ENCODE measurements around the gene MALAT1. TPM values are rescaled to one million over a fixed set of nuclear protein-coding genes. Genes with fewer than 3 reads are reported as not detected.

MALAT1 gene
- total and polyA plus RNA-seq, 2 of the 13 experiments (the other 11 are each of a cell fraction or from before 2014, with no cell fraction given) = 143 to 1,237 TPM

DNA sequence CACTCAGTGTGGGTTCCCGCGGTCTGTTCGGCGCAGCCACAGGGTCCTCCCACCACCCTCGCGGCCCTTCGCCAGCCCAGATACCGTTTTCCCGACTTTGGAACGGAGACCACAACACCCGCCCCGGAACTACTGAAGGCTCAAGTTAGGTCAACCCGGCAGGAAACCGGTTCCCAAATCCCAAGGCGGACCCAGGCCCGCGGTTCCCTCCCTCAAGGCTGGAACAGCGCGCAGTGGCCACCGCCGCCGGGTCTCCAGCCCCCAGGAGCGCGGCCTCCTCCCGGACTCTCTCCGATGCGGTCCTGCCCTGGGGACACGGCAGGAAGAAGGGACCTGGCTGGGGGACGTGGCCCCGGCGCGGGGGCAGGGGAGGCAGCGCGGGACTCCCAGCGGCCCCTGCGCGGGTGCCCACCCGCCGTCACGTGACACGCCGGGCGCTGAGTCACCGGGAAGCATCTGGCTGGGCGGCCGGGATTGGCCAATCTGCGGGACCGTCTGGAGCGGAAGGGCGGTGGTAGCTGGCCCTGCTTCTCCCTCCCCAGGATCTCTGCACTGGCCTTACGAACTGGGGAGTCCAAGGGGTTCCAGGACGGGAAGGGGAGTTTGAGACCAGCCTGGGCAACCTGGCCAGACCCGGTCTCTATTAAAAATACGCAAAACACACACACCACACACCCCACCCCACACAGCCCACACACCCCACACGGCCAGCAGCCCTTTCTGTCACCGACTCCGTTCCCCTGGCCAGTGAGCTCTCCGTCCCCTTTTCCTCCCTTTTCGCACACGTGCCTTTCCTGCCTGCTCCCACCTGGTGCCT, 21.5 kb upstream of the MALAT1 start (continued):
- peak; percentile 62 for TF ChIP-seq ZNF883 (CRISPR knock-in tag; IDR thresholded peaks at IDR 0.05; ENCODE audit: not compliant biosample characterization)
- no peak for TF ChIP-seq MIER2 (CRISPR knock-in tag; IDR thresholded peaks at IDR 0.05)
- no peak; the same call in 1 of the 2 replicates for TF ChIP-seq ZFP90 (CRISPR knock-in tag; IDR thresholded peaks at IDR 0.05; ENCODE audit: borderline replicate concordance)
- TF ChIP-seq FOXP1 (IDR thresholded peaks at IDR 0.05) = no peak
- TF ChIP-seq FOXP1 (CRISPR knock-in tag; IDR thresholded peaks at IDR 0.05) = no peak
- no peak; the same call in 1 of the 2 replicates for TF ChIP-seq ZNF772 (CRISPR knock-in tag; IDR thresholded peaks at IDR 0.05)
- no peak for TF ChIP-seq TAF15 (IDR thresholded peaks at IDR 0.05; ENCODE audit: low read depth, low read length, poor library complexity, severe bottlenecking)
- TF ChIP-seq TSC22D2 (CRISPR knock-in tag; IDR thresholded peaks at IDR 0.05; ENCODE audit: borderline replicate concordance) = peak; percentile 64; the same call in 1 of the 2 replicates
- peak; percentile 100 for TF ChIP-seq RBFOX2 (IDR thresholded peaks at IDR 0.05; ENCODE audit: low read depth, low read length)
- no peak for TF ChIP-seq ATF1 (CRISPR knock-in tag; IDR thresholded peaks at IDR 0.05)
- TF ChIP-seq, protein P1, sequence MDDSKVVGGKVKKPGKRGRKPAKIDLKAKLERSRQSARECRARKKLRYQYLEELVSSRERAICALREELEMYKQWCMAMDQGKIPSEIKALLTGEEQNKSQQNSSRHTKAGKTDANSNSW (CRISPR knock-in tag; IDR thresholded peaks at IDR 0.05; ENCODE audit: borderline replicate concordance) = no peak
- no peak for TF ChIP-seq SMAD1 (CRISPR knock-in tag; IDR thresholded peaks at IDR 0.05; ENCODE audit: borderline replicate concordance, low read depth)
- TF ChIP-seq, protein P2, sequence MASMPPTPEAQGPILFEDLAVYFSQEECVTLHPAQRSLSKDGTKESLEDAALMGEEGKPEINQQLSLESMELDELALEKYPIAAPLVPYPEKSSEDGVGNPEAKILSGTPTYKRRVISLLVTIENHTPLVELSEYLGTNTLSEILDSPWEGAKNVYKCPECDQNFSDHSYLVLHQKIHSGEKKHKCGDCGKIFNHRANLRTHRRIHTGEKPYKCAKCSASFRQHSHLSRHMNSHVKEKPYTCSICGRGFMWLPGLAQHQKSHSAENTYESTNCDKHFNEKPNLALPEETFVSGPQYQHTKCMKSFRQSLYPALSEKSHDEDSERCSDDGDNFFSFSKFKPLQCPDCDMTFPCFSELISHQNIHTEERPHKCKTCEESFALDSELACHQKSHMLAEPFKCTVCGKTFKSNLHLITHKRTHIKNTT (CRISPR knock-in tag; IDR thresholded peaks at IDR 0.05) = no peak
- TF ChIP-seq CHD4 (IDR thresholded peaks at IDR 0.05; ENCODE audit: borderline replicate concordance, low read length) = no peak
- TF ChIP-seq CENPT (CRISPR knock-in tag; IDR thresholded peaks at IDR 0.05; ENCODE audit: low read depth) = peak; percentile 30; the same call in 1 of the 2 replicates
- TF ChIP-seq TRIM24 (CRISPR knock-in tag; IDR thresholded peaks at IDR 0.05) = no peak
- TF ChIP-seq RCOR2 (CRISPR knock-in tag; IDR thresholded peaks at IDR 0.05) = no peak
- TF ChIP-seq GTF2F1 (IDR thresholded peaks at IDR 0.05; ENCODE audit: low read length) = 0 out of 2 replicates have a peak, but pooled peaks have one; percentile 67
- TF ChIP-seq ZKSCAN1 (IDR thresholded peaks at IDR 0.05; ENCODE audit: low read length) = no peak
- TF ChIP-seq KAT7 (CRISPR knock-in tag; IDR thresholded peaks at IDR 0.05; ENCODE audit: borderline replicate concordance) = 0 out of 2 replicates have a peak, but pooled peaks have one; percentile 23
- TF ChIP-seq, protein P3, sequence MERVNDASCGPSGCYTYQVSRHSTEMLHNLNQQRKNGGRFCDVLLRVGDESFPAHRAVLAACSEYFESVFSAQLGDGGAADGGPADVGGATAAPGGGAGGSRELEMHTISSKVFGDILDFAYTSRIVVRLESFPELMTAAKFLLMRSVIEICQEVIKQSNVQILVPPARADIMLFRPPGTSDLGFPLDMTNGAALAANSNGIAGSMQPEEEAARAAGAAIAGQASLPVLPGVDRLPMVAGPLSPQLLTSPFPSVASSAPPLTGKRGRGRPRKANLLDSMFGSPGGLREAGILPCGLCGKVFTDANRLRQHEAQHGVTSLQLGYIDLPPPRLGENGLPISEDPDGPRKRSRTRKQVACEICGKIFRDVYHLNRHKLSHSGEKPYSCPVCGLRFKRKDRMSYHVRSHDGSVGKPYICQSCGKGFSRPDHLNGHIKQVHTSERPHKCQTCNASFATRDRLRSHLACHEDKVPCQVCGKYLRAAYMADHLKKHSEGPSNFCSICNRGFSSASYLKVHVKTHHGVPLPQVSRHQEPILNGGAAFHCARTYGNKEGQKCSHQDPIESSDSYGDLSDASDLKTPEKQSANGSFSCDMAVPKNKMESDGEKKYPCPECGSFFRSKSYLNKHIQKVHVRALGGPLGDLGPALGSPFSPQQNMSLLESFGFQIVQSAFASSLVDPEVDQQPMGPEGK (CRISPR knock-in tag; IDR thresholded peaks at IDR 0.05) = peak; percentile 95
- TF ChIP-seq GABPB1 (CRISPR knock-in tag; IDR thresholded peaks at IDR 0.05) = peak; percentile 92
- TF ChIP-seq, protein P4, sequence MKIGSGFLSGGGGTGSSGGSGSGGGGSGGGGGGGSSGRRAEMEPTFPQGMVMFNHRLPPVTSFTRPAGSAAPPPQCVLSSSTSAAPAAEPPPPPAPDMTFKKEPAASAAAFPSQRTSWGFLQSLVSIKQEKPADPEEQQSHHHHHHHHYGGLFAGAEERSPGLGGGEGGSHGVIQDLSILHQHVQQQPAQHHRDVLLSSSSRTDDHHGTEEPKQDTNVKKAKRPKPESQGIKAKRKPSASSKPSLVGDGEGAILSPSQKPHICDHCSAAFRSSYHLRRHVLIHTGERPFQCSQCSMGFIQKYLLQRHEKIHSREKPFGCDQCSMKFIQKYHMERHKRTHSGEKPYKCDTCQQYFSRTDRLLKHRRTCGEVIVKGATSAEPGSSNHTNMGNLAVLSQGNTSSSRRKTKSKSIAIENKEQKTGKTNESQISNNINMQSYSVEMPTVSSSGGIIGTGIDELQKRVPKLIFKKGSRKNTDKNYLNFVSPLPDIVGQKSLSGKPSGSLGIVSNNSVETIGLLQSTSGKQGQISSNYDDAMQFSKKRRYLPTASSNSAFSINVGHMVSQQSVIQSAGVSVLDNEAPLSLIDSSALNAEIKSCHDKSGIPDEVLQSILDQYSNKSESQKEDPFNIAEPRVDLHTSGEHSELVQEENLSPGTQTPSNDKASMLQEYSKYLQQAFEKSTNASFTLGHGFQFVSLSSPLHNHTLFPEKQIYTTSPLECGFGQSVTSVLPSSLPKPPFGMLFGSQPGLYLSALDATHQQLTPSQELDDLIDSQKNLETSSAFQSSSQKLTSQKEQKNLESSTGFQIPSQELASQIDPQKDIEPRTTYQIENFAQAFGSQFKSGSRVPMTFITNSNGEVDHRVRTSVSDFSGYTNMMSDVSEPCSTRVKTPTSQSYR (CRISPR knock-in tag; IDR thresholded peaks at IDR 0.05; ENCODE audit: borderline replicate concordance) = peak; percentile 81; the same call in 1 of the 2 replicates

Data from HepG2 (cell line).